GM18508 (cell line): ENCODE data around the gene SELENOI.

Experiments
- ATAC-seq: cut with Tn5 transposase; IDR thresholded peaks from one replicate; pipeline ENCODE4 v1.9.1; 2021; ENCODE audit warnings: moderate number of reproducible peaks; ENCODE audit not compliant: insufficient read depth, unreplicated experiment

Gene SELENOI

GRCh38 chr2:26442707-26443106, 96.8 kb downstream of the SELENOI start:
- ATAC-seq, result no peak

DNA sequence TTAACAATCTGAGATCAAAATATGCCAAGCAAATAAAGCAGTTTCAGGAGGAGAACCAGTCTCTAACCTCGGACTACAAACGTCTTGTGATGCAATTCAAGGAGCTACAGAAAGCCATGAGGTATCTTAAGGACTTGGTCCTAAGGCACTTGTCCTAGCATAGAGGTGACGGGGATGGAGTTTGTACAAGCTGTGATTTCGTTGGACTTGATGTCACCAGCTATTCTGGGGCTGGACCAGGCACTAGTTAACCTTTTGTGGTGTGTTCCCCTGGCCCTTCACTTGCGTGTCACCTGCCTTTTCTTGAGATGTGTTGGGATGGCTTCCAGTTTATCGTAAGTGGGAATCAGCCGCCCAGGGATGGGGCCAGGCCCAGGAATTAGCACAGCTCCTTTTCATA, 98.3 kb downstream of the SELENOI start:
- no peak for ATAC-seq
